GM21723 (cell line): ENCODE results near the gene CAST.

Experiments used
- ATAC-seq: cut with Tn5 transposase; IDR thresholded peaks from one replicate; pipeline ENCODE4 v1.9.1; 2021; ENCODE audit warnings: mild to moderate bottlenecking, moderate library complexity; ENCODE audit not compliant: unreplicated experiment

CAST gene

GRCh38 chr5:96664669-96665068, 2.5 kb downstream of the CAST start:
- ATAC-seq, result no peak

GRCh38 chr5:96668725-96669124, 6.5 kb downstream of the CAST start:
- ATAC-seq, result no peak

- ATAC-seq, result no peak
Measured at GRCh38 chr5:96669909-96670308, 7.7 kb downstream of the CAST start.

GRCh38 chr5:96671441-96671840, 9.3 kb downstream of the CAST start:
- no peak for ATAC-seq

GRCh38 chr5:96673127-96673526, 11.0 kb downstream of the CAST start:
- no peak for ATAC-seq

GRCh38 chr5:96675882-96676281, 13.7 kb downstream of the CAST start:
- no peak for ATAC-seq

GRCh38 chr5:96677496-96677895, 15.3 kb downstream of the CAST start:
- ATAC-seq, result no peak

GRCh38 chr5:96679293-96679692, 17.1 kb downstream of the CAST start:
- ATAC-seq, result no peak

GRCh38 chr5:96680759-96681470, 18.7 kb downstream of the CAST start:
- no peak for ATAC-seq

- no peak for ATAC-seq
Measured at GRCh38 chr5:96683392-96683791, 21.2 kb downstream of the CAST start.

- no peak for ATAC-seq
Measured at GRCh38 chr5:96683810-96684209, 21.6 kb downstream of the CAST start.

GRCh38 chr5:96687080-96687479, 24.9 kb downstream of the CAST start:
- no peak for ATAC-seq

GRCh38 chr5:96687812-96688453, 25.8 kb downstream of the CAST start:
- ATAC-seq, result peak; percentile 92

- ATAC-seq, result no peak
Measured at GRCh38 chr5:96690861-96691260, 28.7 kb downstream of the CAST start.

GRCh38 chr5:96691503-96692303, 29.5 kb downstream of the CAST start:
- ATAC-seq, result no peak

GRCh38 chr5:96692441-96692840, 30.3 kb downstream of the CAST start:
- ATAC-seq, result no peak

GRCh38 chr5:96699186-96699820, 37.1 kb downstream of the CAST start:
- no peak for ATAC-seq

GRCh38 chr5:96702503-96703383, 40.6 kb downstream of the CAST start:
- peak; percentile 53 for ATAC-seq

GRCh38 chr5:96703384-96703920, 41.3 kb downstream of the CAST start:
- peak; percentile 86 for ATAC-seq

GRCh38 chr5:96703995-96704394, 41.8 kb downstream of the CAST start:
- ATAC-seq, result no peak
